ENCODE measurements around the gene KRT10. TPM values are rescaled to one million over a fixed set of nuclear protein-coding genes. Genes with fewer than 3 reads are reported as not detected.

The KRT10 gene
- polyA plus RNA-seq, 1 donor (not counting 4 experiments of a cell fraction or from before 2014, with no cell fraction given), result 67.9 TPM

GRCh38 chr17:40864661-40865390, 42.4 kb upstream of the KRT10 start:
- H3K27ac ChIP-seq (ENCODE audit: control insufficient read depth, insufficient read depth, low read length), result no peak overlapping the region
- H3K27me3 ChIP-seq (ENCODE audit: control insufficient read depth, extremely low read depth, insufficient read depth, low read length), result no peaks in the 10 kb centered on the region
- no peaks in the 10 kb centered on the region for H4K20me1 ChIP-seq (ENCODE audit: control insufficient read depth, extremely low read depth, insufficient read depth, low read length)
- DNase-seq (ENCODE audit: low read depth, low spot score) (no peak), FAIRE-seq (no peak)
- H3K79me2 ChIP-seq (ENCODE audit: control insufficient read depth, insufficient read depth, low read length), result no peaks in the 10 kb centered on the region
- no peaks in the 10 kb centered on the region for H3K36me3 ChIP-seq (ENCODE audit: control insufficient read depth in 2 of 2, extremely low read depth in 1 of 2, insufficient read depth in 2 of 2, low read length in 2 of 2)
- no peaks in the 10 kb centered on the region for H3K9me3 ChIP-seq (ENCODE audit: control insufficient read depth, low read depth, low read length)
- dilution Hi-C loops (cut with MboI; ENCODE audit: extremely low pct_ligation_motif_present, low sequenced_read_pairs), result no loop called here
- TF ChIP-seq EZH2 (IDR thresholded peaks at IDR 0.05; ENCODE audit: low read length) (no peak), CTCF (optimal IDR thresholded peaks at IDR 0.05 in 1 of 3, IDR thresholded peaks at IDR 0.05 in 1 of 3, conservative IDR thresholded peaks at IDR 0.05 in 1 of 3; ENCODE audit: extremely low read depth in 1 of 3, insufficient read depth in 2 of 3, low read length in 3 of 3) (no peak)
- H3K4me1 ChIP-seq (ENCODE audit: control insufficient read depth, extremely low read depth, insufficient read depth, low read length), result no peaks in the 10 kb centered on the region
- H3K9me1 ChIP-seq (ENCODE audit: control insufficient read depth, extremely low read depth, insufficient read depth, low read length), result no peaks in the 10 kb centered on the region
- no peak overlapping the region for H2AFZ ChIP-seq (ENCODE audit: control insufficient read depth, low read length)
- no peak overlapping the region for H3K9ac ChIP-seq (ENCODE audit: control insufficient read depth, extremely low read depth, insufficient read depth, low read length)
- no peak overlapping the region for H3K4me2 ChIP-seq (ENCODE audit: control insufficient read depth, extremely low read depth, insufficient read depth, low read depth, low read length)
- no peak overlapping the region for H3K4me3 ChIP-seq (ENCODE audit: control insufficient read depth in 2 of 3, extremely low read depth in 1 of 3, insufficient read depth in 2 of 3, low read depth in 1 of 3, low read length in 3 of 3)

GRCh38 chr17:40862985-40863733, 40.7 kb upstream of the KRT10 start:
- no peak overlapping the region for H2AFZ ChIP-seq (ENCODE audit: control insufficient read depth, low read length)
- H3K9me3 ChIP-seq (ENCODE audit: control insufficient read depth, low read depth, low read length), result no peaks in the 10 kb centered on the region

More at GRCh38 chr17:40862985-40863733, 40.7 kb upstream of the KRT10 start:
- Histone ChIP-seq H3K4me3 (ENCODE audit: control insufficient read depth in 2 of 3, extremely low read depth in 1 of 3, insufficient read depth in 2 of 3, low read depth in 1 of 3, low read length in 3 of 3) (no peak overlapping the region), H3K4me2 (ENCODE audit: control insufficient read depth, extremely low read depth, insufficient read depth, low read depth, low read length) (no peak overlapping the region), H3K36me3 (ENCODE audit: control insufficient read depth in 2 of 2, extremely low read depth in 1 of 2, insufficient read depth in 2 of 2, low read length in 2 of 2) (no peaks in the 10 kb centered on the region), H3K4me1 (ENCODE audit: control insufficient read depth, extremely low read depth, insufficient read depth, low read length) (no peaks in the 10 kb centered on the region), H4K20me1 (ENCODE audit: control insufficient read depth, extremely low read depth, insufficient read depth, low read length) (no peaks in the 10 kb centered on the region), H3K79me2 (ENCODE audit: control insufficient read depth, insufficient read depth, low read length) (no peaks in the 10 kb centered on the region), H3K27ac (ENCODE audit: control insufficient read depth, insufficient read depth, low read length) (no peak overlapping the region), H3K9me1 (ENCODE audit: control insufficient read depth, extremely low read depth, insufficient read depth, low read length) (no peaks in the 10 kb centered on the region), H3K27me3 (ENCODE audit: control insufficient read depth, extremely low read depth, insufficient read depth, low read length) (no peaks in the 10 kb centered on the region), H3K9ac (ENCODE audit: control insufficient read depth, extremely low read depth, insufficient read depth, low read length) (no peak overlapping the region)
- FAIRE-seq (no peak), DNase-seq (ENCODE audit: low read depth, low spot score) (no peak)
- no peak for TF ChIP-seq CTCF (optimal IDR thresholded peaks at IDR 0.05 in 1 of 3, IDR thresholded peaks at IDR 0.05 in 1 of 3, conservative IDR thresholded peaks at IDR 0.05 in 1 of 3; ENCODE audit: extremely low read depth in 1 of 3, insufficient read depth in 2 of 3, low read length in 3 of 3)
- dilution Hi-C loops (cut with MboI; ENCODE audit: extremely low pct_ligation_motif_present, low sequenced_read_pairs), result no loop called here

Measured in keratinocyte (primary cell).